Glutamatergic neuron (in vitro differentiated cells): ENCODE results near the gene B3GAT1. TPM values are rescaled to one million over a fixed set of nuclear protein-coding genes. Genes with fewer than 3 reads are reported as not detected.
"Not testable (repeated sequence)": the region's sequence is repeated elsewhere in the genome, so short reads cannot be mapped to it uniquely, and the experiment has no call there.

Experiments used
- DNase-seq: peaks from one replicate; pipeline ENCODE4 v3.0.0; 2022
- H3K27ac Mint-ChIP-seq: one replicate; pipeline ENCODE4 v1.8.0; 2020; ENCODE audit warnings: mild to moderate bottlenecking, mixed read lengths, inconsistent platforms; ENCODE audit not compliant: unreplicated experiment
- H3K27me3 Mint-ChIP-seq: one replicate; pipeline ENCODE4 v1.8.0; 2020; ENCODE audit warnings: mild to moderate bottlenecking, moderate library complexity, mixed read lengths, inconsistent platforms; ENCODE audit not compliant: unreplicated experiment
- H3K36me3 Mint-ChIP-seq: one replicate; pipeline ENCODE4 v1.8.0; 2020; ENCODE audit warnings: mild to moderate bottlenecking, mixed read lengths, inconsistent platforms; ENCODE audit not compliant: unreplicated experiment
- H3K4me1 Mint-ChIP-seq: one replicate; pipeline ENCODE4 v1.8.0; 2020; ENCODE audit warnings: mild to moderate bottlenecking, low read depth, mixed read lengths, inconsistent platforms; ENCODE audit not compliant: unreplicated experiment
- H3K4me3 Mint-ChIP-seq: one replicate; pipeline ENCODE4 v1.8.0; 2020; ENCODE audit warnings: mild to moderate bottlenecking, mixed read lengths, inconsistent platforms; ENCODE audit not compliant: unreplicated experiment
- H3K9me3 Mint-ChIP-seq: one replicate; pipeline ENCODE4 v1.8.0; 2020; ENCODE audit warnings: mild to moderate bottlenecking, moderate library complexity, mixed read lengths, inconsistent platforms; ENCODE audit not compliant: unreplicated experiment
- total RNA-seq: library from RNA; stranded (reverse); fragmentation: NEBNext Ultra II Directional; extraction: Animal tissue kit (Norgen Biotek cat#: 25700); gene quantifications from one replicate; pipeline ENCODE4 v1.2.1, GENCODE V29; 2021; ENCODE audit not compliant: unreplicated experiment
- TF ChIP-seq, protein P1 (sequence below): fragments of 200-600 bp; sonication (generic); IDR thresholded peaks from one replicate; pipeline ENCODE4 v1.5.0; 2021; ENCODE audit not compliant: partially characterized antibody, unreplicated experiment

B3GAT1 gene
- total RNA-seq, 1 donor from 2014 or later, result 240 TPM

DNA sequence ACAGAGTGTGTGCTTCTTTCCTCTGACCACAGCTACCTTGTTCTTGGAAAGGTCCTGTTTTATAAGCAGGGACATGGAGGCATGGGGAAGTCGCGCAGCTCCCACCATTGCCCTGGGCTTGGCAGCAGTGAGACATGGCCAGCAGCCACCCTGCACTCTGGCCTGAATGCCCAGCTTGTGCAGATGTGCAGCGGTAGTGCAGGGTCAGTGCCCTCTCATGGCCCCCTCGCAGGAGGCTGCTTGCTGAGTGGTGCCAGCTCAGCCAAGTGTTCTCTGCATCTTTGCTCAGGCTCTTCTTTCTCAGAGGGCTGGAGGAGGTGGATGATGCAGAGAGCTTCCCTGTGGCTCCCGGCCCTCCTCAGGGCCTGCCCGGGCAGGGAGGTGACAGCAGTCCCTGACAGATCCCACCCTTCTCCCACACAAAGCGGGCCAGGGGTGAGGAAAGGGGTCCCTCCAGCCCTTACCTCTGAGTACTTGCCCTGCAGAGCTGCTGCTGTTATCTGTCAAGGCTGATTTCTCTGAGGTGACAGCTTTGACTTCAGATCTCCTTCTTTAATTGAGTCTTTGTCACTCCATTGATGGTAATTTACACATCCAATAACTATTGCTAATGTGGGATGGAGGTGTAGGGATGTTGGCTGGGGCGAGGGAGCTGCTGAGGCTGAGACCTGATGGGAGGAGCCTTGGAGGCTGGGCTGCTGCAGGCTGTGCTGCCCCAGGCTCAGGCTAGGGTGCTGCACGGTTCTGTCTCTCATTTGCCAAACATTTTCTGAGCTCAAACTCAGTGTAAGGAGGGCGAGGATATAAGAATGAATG, 47.4 kb upstream of the B3GAT1 start:
- Mint-ChIP-seq H3K27me3 (peaks cover 12% of the 10 kb centered on the region), H3K36me3 (peaks cover 15% of the 10 kb centered on the region), H3K4me1 (peaks cover 35% of the 10 kb centered on the region)

GRCh38 chr11:134457411-134458007, 45.5 kb upstream of the B3GAT1 start:
- Mint-ChIP-seq H3K27me3 (peaks cover 13% of the 10 kb centered on the region), H3K9me3 (peaks cover 18% of the 10 kb centered on the region), H3K36me3 (peaks cover 15% of the 10 kb centered on the region), H3K4me1 (peaks cover 35% of the 10 kb centered on the region)
- not testable (repeated sequence) for DNase-seq, H3K27ac Mint-ChIP-seq, H3K4me3 Mint-ChIP-seq

More for the DNA sequence above, 47.4 kb upstream of the B3GAT1 start:
- Mint-ChIP-seq H3K9me3 (peaks cover 18% of the 10 kb centered on the region), H3K4me3 (peak overlapping the region; percentile 64), H3K27ac (peak overlapping the region; percentile 85)
- no peak for DNase-seq
- TF ChIP-seq, protein P1, sequence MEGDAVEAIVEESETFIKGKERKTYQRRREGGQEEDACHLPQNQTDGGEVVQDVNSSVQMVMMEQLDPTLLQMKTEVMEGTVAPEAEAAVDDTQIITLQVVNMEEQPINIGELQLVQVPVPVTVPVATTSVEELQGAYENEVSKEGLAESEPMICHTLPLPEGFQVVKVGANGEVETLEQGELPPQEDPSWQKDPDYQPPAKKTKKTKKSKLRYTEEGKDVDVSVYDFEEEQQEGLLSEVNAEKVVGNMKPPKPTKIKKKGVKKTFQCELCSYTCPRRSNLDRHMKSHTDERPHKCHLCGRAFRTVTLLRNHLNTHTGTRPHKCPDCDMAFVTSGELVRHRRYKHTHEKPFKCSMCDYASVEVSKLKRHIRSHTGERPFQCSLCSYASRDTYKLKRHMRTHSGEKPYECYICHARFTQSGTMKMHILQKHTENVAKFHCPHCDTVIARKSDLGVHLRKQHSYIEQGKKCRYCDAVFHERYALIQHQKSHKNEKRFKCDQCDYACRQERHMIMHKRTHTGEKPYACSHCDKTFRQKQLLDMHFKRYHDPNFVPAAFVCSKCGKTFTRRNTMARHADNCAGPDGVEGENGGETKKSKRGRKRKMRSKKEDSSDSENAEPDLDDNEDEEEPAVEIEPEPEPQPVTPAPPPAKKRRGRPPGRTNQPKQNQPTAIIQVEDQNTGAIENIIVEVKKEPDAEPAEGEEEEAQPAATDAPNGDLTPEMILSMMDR, result no peak

DNA sequence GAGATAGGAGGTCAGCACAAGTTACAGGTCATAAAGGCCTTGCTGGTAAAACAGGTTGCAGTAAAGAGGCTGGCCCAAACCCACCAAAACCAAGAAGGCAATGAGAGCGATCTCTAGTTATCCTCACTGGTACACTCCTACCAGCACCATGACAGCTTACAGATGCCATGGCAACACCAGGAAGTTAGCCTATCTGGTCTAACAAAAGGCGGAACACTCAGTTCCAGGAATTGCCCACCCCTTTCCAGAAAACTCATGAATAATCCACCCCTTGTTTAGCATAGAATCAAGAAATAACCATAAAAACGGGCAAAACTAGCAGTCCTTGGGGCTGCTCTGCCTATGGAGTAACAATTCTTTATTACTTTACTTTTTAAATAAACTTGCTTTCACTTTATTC, 43.5 kb upstream of the B3GAT1 start:
- TF ChIP-seq, protein P1, result no peak
- Mint-ChIP-seq H3K27ac (no peak overlapping the region), H3K36me3 (peaks cover 12% of the 10 kb centered on the region), H3K27me3 (peaks cover 7% of the 10 kb centered on the region), H3K4me3 (no peak overlapping the region), H3K4me1 (peaks cover 20% of the 10 kb centered on the region), H3K9me3 (peaks cover 14% of the 10 kb centered on the region)
- no peak for DNase-seq

DNA sequence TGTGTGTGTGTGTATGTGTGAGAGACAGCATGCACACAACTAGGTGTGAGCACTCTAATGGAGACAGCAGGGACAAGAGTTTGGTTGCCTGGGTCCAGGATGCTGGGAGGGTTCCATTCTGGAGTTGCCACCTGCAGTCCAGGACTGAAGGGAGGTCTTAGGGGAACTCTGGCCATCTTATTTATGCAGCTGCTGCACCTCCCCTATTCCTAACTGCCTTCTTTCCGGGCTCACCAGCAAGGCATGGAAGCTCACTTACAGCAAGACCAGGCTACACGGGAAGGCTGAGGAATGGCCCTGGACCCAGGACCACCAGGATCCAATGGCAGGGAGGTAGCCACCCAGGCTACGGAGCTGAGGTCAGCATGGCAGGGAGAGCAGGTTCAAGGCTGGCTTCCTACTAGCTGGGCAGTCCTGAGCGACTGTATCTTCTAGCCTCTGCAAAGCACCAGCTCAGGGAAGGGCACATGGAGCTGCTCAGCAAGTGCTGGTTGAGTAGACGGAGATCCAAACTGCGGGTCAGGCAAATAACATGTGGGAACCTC, 42.2 kb upstream of the B3GAT1 start:
- no peak for DNase-seq
- Mint-ChIP-seq H3K4me3 (no peak overlapping the region), H3K4me1 (peaks cover 11% of the 10 kb centered on the region), H3K9me3 (peaks cover 14% of the 10 kb centered on the region), H3K27ac (no peak overlapping the region), H3K27me3 (peaks cover 5% of the 10 kb centered on the region), H3K36me3 (peaks cover 11% of the 10 kb centered on the region)
- TF ChIP-seq, protein P1, result no peak

DNA sequence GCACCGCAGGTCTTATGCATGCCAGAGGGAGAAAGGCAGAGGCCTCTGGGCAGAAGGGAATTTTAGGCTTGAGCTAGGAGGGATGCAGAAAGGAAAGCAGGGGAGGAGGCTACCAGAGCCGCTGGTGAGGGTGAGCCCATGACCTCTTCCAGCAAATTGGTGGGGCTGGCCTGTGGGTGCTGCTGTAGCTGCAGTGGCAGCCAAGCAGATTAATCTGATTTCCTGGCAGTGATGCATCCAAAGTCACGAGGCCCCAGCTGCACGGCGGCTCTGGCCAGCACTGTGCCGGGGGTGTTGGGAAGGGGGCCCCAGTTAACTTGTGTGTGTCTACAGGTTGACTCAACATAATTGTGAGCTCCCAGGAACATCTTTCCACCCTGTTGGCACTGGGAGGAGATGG, 41.4 kb upstream of the B3GAT1 start:
- Mint-ChIP-seq H3K4me1 (peaks cover 8% of the 10 kb centered on the region), H3K36me3 (peaks cover 11% of the 10 kb centered on the region), H3K9me3 (peaks cover 11% of the 10 kb centered on the region), H3K4me3 (no peak overlapping the region), H3K27me3 (peaks cover 5% of the 10 kb centered on the region), H3K27ac (no peak overlapping the region)
- TF ChIP-seq, protein P1, result no peak
- DNase-seq, result no peak
